Measurements from ENCODE around the gene CRISP3.
"Not testable (repeated sequence)": the region's sequence is repeated elsewhere in the genome, so short reads cannot be mapped to it uniquely, and the experiment has no call there.

The CRISP3 gene

DNA sequence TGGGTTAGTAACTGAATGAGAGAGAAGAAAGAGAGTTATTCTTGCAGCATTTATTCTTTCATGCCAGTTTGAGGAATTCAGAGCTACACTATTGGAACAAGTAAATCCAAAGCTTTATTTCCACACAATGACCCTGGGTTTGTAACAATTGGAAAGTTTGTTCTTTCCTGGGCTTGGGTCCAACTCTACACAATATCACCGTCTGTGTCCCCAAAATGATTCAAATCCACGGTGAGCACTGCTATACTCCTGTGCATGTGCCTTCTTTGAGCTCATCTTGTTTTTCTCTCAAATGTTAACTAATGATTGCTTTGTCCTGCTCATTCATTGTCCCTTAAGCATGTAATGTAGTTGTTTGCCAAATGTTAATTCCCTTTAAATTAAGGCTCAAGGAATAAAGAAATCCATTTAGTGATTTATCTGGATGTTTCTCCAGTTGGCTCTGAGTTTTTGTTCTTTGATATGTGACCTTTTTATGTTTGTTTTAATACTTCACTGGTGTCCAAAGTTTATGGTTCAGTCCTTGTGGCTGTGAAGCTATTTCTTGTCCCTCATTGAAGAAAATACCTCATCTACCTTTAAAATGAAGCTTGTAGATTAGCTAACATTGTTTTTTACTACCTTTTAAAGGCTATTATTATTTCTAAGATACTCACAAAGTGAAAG lies 20.5 kb upstream of the CRISP3 start:
- FAIRE-seq (no peak), DNase-seq (ENCODE audit: insufficient read length, low spot score) (no peak)
- TF ChIP-seq POLR2A (IDR thresholded peaks at IDR 0.05; ENCODE audit: low read depth, low read length) (no peak), PAX5 (IDR thresholded peaks at IDR 0.05; ENCODE audit: insufficient read depth, low read length, severe bottlenecking) (no peak), TAF1 (IDR thresholded peaks at IDR 0.05; ENCODE audit: low read depth, low read length) (no peak), POLR2AphosphoS5 (IDR thresholded peaks at IDR 0.05; ENCODE audit: low read depth, low read length) (no peak), SPI1 (IDR thresholded peaks at IDR 0.05; ENCODE audit: low read depth, low read length) (no peak), POU2F2 (IDR thresholded peaks at IDR 0.05; ENCODE audit: low read depth, low read length) (no peak)

DNA sequence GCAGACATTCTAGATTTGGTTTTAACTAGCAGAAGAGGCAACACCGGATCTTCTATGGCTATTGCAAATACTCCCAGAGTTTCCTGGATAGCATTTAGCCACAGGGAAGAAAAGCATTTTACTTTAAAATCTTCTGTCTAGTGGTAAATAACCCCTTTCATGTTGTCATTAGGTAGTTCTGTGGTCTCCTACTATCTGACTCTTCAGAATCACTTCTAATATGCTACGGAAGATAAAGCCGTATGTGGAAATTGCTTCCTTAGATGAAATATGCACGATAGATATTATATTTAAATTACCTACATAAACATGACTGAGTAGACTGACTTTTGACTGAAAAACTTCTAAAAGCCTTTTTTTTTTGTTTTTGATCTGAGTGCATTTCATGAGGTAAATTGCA lies 759 bp downstream of the CRISP3 start:
- FAIRE-seq (no peak), DNase-seq (ENCODE audit: insufficient read length, low spot score) (no peak)
- no peak for TF ChIP-seq POLR2A (IDR thresholded peaks at IDR 0.05; ENCODE audit: low read depth, low read length)
- no peak for TF ChIP-seq TAF1 (IDR thresholded peaks at IDR 0.05; ENCODE audit: low read depth, low read length)
- TF ChIP-seq SPI1 (IDR thresholded peaks at IDR 0.05; ENCODE audit: low read depth, low read length): no peak
- TF ChIP-seq POLR2AphosphoS5 (IDR thresholded peaks at IDR 0.05; ENCODE audit: low read depth, low read length): no peak
- no peak for TF ChIP-seq PAX5 (IDR thresholded peaks at IDR 0.05; ENCODE audit: insufficient read depth, low read length, severe bottlenecking)
- TF ChIP-seq POU2F2 (IDR thresholded peaks at IDR 0.05; ENCODE audit: low read depth, low read length): no peak

DNA sequence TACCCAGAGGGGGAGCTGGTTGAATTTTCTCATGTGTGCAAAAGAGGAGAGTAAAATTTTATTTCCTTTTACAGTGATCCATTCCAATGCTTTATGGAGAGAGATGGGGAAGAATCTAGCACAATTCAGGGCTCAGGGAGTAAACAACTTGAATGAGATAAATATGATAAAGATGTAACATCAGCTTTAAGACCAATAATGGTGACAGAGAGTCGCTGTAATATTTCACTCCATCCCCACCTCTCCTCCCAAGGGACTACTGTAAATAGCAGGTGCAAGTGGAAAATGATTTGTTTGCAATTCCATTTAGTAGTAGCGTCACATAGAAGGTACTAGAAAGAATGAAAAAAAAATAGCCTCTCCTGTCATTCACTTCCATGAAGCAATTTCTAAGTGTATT lies 4.8 kb downstream of the CRISP3 start:
- FAIRE-seq (no peak), DNase-seq (ENCODE audit: insufficient read length, low spot score) (no peak)
- no peak for TF ChIP-seq POLR2A (IDR thresholded peaks at IDR 0.05; ENCODE audit: low read depth, low read length)
- TF ChIP-seq POU2F2 (IDR thresholded peaks at IDR 0.05; ENCODE audit: low read depth, low read length): no peak
- TF ChIP-seq SPI1 (IDR thresholded peaks at IDR 0.05; ENCODE audit: low read depth, low read length): no peak
- TF ChIP-seq TAF1 (IDR thresholded peaks at IDR 0.05; ENCODE audit: low read depth, low read length): no peak
- no peak for TF ChIP-seq PAX5 (IDR thresholded peaks at IDR 0.05; ENCODE audit: insufficient read depth, low read length, severe bottlenecking)
- no peak for TF ChIP-seq POLR2AphosphoS5 (IDR thresholded peaks at IDR 0.05; ENCODE audit: low read depth, low read length)

GRCh38 chr6:49736017-49736508 lies 8.1 kb downstream of the CRISP3 start:
- TF ChIP-seq TAF1 (IDR thresholded peaks at IDR 0.05; ENCODE audit: low read depth, low read length): no peak
- no peak for TF ChIP-seq POLR2A (IDR thresholded peaks at IDR 0.05; ENCODE audit: low read depth, low read length)
- TF ChIP-seq PAX5 (IDR thresholded peaks at IDR 0.05; ENCODE audit: insufficient read depth, low read length, severe bottlenecking): no peak
- no peak for TF ChIP-seq POU2F2 (IDR thresholded peaks at IDR 0.05; ENCODE audit: low read depth, low read length)
- TF ChIP-seq SPI1 (IDR thresholded peaks at IDR 0.05; ENCODE audit: low read depth, low read length): no peak
- no peak for TF ChIP-seq POLR2AphosphoS5 (IDR thresholded peaks at IDR 0.05; ENCODE audit: low read depth, low read length)
- DNase-seq (ENCODE audit: insufficient read length, low spot score): no peak
- no peak for FAIRE-seq

DNA sequence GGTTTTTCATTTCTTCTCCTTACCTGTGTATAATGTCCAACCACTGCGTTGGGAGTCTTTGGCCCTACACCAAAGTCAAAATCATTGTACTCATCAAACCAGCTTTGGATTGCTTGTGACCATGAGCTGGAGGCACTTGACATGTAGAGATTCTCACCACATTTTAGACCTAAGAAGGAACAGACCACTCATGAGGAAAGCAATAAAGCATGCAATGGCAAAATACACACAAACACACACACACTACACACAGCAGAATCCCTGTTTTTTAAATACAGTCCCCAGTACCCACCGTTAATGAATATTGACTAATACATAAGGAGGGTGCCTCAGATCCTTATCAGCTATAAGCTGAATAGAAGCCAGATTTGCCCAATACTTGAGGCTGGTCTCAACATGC lies 10.5 kb downstream of the CRISP3 start:
- DNase-seq (ENCODE audit: insufficient read length, low spot score) (no peak), FAIRE-seq (no peak)
- no peak for TF ChIP-seq POLR2AphosphoS5 (IDR thresholded peaks at IDR 0.05; ENCODE audit: low read depth, low read length)
- no peak for TF ChIP-seq SPI1 (IDR thresholded peaks at IDR 0.05; ENCODE audit: low read depth, low read length)
- TF ChIP-seq POLR2A (IDR thresholded peaks at IDR 0.05; ENCODE audit: low read depth, low read length): no peak
- no peak for TF ChIP-seq TAF1 (IDR thresholded peaks at IDR 0.05; ENCODE audit: low read depth, low read length)
- no peak for TF ChIP-seq PAX5 (IDR thresholded peaks at IDR 0.05; ENCODE audit: insufficient read depth, low read length, severe bottlenecking)
- TF ChIP-seq POU2F2 (IDR thresholded peaks at IDR 0.05; ENCODE audit: low read depth, low read length): no peak

- no peak for DNase-seq (ENCODE audit: insufficient read length, low spot score)
- TF ChIP-seq POU2F2 (IDR thresholded peaks at IDR 0.05; ENCODE audit: low read depth, low read length): no peak
- FAIRE-seq: no peak
Measured at GRCh38 chr6:49732781-49733180, 11.4 kb downstream of the CRISP3 start.

DNA sequence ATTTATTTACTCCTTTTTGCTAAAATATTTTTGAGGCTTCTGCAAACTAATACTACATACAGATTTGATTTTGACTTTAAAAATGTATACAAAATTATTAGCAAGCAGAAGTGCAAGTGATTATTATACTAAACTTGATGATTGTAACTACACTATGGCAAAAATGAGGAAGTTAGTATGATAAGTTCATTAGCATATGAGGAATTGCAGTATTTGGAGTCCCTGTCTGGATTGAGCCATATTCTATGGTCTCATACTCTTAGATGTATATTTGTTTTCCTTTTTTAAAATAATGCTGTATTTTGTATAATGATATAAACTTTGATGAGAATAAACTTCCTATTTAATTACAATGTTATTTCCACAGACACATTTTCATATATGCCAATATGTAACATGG lies 13.9 kb downstream of the CRISP3 start:
- no peak for DNase-seq (ENCODE audit: insufficient read length, low spot score)
- no peak for FAIRE-seq
- no peak for TF ChIP-seq PAX5 (IDR thresholded peaks at IDR 0.05; ENCODE audit: insufficient read depth, low read length, severe bottlenecking)
- no peak for TF ChIP-seq TAF1 (IDR thresholded peaks at IDR 0.05; ENCODE audit: low read depth, low read length)
- no peak for TF ChIP-seq POU2F2 (IDR thresholded peaks at IDR 0.05; ENCODE audit: low read depth, low read length)
- no peak for TF ChIP-seq POLR2A (IDR thresholded peaks at IDR 0.05; ENCODE audit: low read depth, low read length)
- no peak for TF ChIP-seq POLR2AphosphoS5 (IDR thresholded peaks at IDR 0.05; ENCODE audit: low read depth, low read length)

DNA sequence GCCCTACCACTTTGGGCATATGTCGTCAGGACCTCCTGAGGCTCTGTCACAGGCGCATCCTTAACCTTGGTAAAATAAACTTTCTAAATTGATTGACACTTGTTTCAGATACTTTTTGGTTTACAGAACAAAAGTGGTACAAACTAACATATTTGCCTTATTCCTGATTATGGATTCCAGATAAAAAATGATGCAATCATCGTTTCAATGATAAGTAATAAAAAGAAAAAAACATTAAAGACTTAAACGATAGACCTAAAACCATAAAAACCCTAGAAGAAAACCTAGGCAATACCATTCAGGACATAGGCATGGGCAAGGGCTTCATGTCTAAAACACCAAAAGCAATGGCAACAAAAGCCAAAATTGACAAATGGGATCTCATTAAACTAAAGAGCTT lies 20.3 kb downstream of the CRISP3 start:
- FAIRE-seq; DNase-seq (ENCODE audit: insufficient read length, low spot score): not testable (repeated sequence)

- DNase-seq (ENCODE audit: insufficient read length, low spot score): no peak
- TF ChIP-seq POLR2AphosphoS5 (IDR thresholded peaks at IDR 0.05; ENCODE audit: low read depth, low read length) (no peak), TAF1 (IDR thresholded peaks at IDR 0.05; ENCODE audit: low read depth, low read length) (no peak), SPI1 (IDR thresholded peaks at IDR 0.05; ENCODE audit: low read depth, low read length) (no peak), POLR2A (IDR thresholded peaks at IDR 0.05; ENCODE audit: low read depth, low read length) (no peak), PAX5 (IDR thresholded peaks at IDR 0.05; ENCODE audit: insufficient read depth, low read length, severe bottlenecking) (no peak), POU2F2 (IDR thresholded peaks at IDR 0.05; ENCODE audit: low read depth, low read length) (no peak)
- FAIRE-seq: no peak
Measured at GRCh38 chr6:49721297-49721696, 22.9 kb downstream of the CRISP3 start.

DNA sequence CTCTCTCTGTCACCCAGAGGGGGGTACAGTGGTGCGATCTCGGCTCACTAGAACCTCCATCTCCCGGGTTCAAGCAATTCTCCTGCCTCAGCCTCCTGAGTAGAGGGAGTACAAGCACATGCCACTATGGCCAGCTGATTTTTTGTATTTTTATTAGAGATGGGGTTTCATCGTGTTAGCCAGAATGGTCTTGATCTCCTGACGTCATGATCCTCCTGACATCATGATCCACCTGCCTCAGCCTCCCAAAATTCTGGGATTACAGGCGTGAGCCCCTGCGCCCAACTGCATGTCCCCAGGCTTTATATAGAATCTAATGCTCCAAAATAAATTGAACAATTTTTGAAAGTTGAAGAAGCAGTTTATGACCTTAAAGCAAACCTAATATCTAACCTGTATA lies 23.8 kb downstream of the CRISP3 start:
- no peak for DNase-seq (ENCODE audit: insufficient read length, low spot score)
- no peak for FAIRE-seq
- TF ChIP-seq POLR2AphosphoS5 (IDR thresholded peaks at IDR 0.05; ENCODE audit: low read depth, low read length) (no peak), POU2F2 (IDR thresholded peaks at IDR 0.05; ENCODE audit: low read depth, low read length) (no peak)

Data from GM12891 (cell line).